ENCODE results near the gene GPC5.

Gene GPC5

DNA sequence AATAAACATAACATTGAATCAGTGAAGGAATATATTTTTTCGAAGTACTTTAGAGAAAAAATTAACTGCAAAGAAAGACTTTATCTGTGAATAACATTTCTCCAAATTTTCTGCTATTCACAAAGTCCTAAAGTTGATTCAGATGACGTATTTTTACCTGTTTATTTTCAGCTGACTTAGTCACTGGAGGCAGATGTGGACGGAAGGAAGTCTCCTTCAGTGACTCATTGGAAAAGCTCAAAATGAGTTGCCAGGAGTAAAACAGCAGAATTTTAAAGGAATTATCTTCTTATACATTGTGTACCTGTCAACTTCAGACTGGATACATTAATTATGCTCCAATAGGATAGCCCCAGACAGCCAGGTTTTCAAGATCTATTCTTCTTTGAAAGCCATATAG is 1148.8 kb downstream of the GPC5 start:
- no peak for ATAC-seq
- no peak overlapping the region for H3K27ac Mint-ChIP-seq
- no peaks in the 10 kb centered on the region for H3K4me1 Mint-ChIP-seq
- H3K36me3 Mint-ChIP-seq, result no peaks in the 10 kb centered on the region
- H3K27me3 Mint-ChIP-seq, result no peaks in the 10 kb centered on the region
- H3K9me3 Mint-ChIP-seq, result no peaks in the 10 kb centered on the region
- H3K4me3 Mint-ChIP-seq, result no peak overlapping the region

DNA sequence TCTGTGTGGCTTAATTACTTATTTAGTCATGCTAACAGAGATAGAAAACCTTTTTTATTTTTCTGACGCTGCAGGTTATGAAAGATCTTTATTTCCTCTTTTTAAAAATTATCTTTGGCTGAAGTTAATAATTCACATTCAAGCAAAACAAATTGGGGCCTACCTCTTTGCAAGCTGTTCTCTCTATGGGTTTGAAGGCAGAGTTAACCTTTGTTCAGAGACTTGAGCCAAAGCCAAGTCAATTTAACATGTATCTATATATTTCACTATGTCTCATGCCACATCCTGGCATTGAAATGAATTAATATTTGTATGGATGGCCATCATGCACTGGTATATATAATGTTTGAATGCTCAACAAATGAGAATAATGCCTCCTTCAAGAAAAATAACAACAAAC is 1150.9 kb downstream of the GPC5 start:
- Mint-ChIP-seq H3K4me3 (no peak overlapping the region), H3K9me3 (no peaks in the 10 kb centered on the region), H3K27ac (no peak overlapping the region), H3K36me3 (no peaks in the 10 kb centered on the region), H3K27me3 (no peaks in the 10 kb centered on the region), H3K4me1 (no peaks in the 10 kb centered on the region)
- no peak for ATAC-seq

DNA sequence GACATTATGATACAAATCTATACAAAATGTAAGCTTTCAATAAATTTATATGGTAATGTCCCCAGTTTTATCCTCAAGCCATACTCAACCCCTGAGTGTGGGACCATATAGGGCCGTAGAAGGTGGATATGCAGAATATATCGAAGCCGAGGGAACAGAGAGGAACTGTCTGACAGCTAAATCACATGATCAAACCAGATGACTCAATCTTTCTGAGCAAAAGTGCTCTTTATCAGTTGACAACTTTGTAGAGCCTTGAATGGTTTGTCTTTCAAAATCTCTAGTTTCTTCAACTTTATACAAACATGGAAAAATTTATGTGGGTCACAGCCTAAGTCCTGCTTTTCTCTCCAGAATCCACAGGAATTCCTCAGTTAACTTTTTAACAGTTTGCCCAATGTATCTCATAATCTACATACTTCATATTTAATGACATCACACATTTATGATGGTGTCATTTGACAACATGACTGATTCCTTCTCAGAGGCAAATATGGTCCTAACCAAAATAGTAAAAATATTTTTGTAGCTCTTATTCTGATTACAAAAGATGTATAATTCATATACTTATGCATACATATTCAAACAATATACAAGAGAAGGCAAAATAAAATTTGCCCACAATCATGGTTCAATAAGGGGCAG is 1155.2 kb downstream of the GPC5 start:
- Mint-ChIP-seq H3K4me1 (no peaks in the 10 kb centered on the region), H3K27ac (no peak overlapping the region), H3K27me3 (no peaks in the 10 kb centered on the region), H3K36me3 (no peaks in the 10 kb centered on the region), H3K4me3 (no peak overlapping the region), H3K9me3 (no peaks in the 10 kb centered on the region)
- ATAC-seq, result no peak

DNA sequence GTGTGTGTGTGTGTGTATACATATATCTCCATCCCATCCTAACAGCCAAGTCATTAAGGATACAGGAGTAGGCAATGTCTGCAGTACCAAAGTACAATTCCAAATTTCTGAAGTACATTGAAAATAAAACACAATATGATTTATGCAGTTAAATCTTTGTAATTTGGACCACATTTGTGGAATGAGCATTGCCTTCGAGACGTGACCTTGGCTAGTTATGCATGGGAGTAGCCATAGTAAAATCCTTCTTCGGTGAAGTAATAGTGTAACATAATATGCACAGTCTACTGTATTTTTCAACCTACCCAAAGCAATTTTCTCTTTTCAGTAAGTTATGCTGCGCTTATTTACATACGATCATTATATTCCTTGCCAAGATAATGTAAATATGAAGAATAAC is 1162.5 kb downstream of the GPC5 start:
- Mint-ChIP-seq H3K4me3 (no peak overlapping the region), H3K27ac (no peak overlapping the region), H3K9me3 (peaks cover 3% of the 10 kb centered on the region), H3K27me3 (no peaks in the 10 kb centered on the region), H3K4me1 (no peaks in the 10 kb centered on the region), H3K36me3 (no peaks in the 10 kb centered on the region)
- no peak for ATAC-seq

DNA sequence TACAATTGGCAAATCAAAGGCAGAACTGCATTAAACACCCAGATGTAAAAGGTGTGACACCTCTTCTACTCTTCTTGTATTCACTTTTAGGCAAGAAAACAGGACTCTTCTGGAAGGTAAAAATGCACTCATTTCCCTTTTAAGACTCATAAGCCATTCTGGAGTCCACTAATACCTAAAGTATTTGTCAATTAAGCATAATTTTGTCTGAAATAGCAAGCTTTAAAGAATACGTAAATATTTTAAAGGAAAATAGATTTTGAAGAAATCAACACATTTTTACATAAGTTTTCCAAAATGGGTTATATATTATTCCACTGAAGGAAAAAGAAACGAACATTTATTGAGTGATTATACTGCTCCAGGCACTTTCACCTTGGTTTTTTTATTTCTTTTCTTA is 1166.5 kb downstream of the GPC5 start:
- H3K4me3 Mint-ChIP-seq, result no peak overlapping the region
- ATAC-seq, result no peak
- no peak overlapping the region for H3K27ac Mint-ChIP-seq
- H3K27me3 Mint-ChIP-seq, result no peaks in the 10 kb centered on the region
- H3K4me1 Mint-ChIP-seq, result no peaks in the 10 kb centered on the region
- H3K9me3 Mint-ChIP-seq, result peaks cover 3% of the 10 kb centered on the region
- no peaks in the 10 kb centered on the region for H3K36me3 Mint-ChIP-seq

DNA sequence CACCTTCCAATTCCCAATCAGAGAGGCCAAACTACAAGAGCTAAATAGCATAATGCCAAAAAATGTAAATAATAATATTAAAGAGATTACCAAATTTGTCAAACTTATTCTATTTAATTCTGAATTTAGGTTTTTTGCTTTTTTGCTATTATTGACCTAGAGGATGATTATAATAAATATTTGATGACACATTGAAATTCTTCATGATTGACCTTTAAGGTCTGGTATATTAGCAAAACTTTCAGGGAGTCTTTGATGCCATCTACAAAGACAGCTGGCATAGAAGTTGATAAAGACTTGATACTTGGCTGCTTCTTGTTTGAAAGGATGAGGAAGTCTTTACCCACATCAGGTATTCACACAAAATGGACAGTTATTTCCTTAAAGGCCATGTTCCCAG is 1168.3 kb downstream of the GPC5 start:
- Mint-ChIP-seq H3K4me3 (no peak overlapping the region), H3K36me3 (no peaks in the 10 kb centered on the region), H3K9me3 (peaks cover 3% of the 10 kb centered on the region), H3K27ac (no peak overlapping the region), H3K27me3 (no peaks in the 10 kb centered on the region), H3K4me1 (no peaks in the 10 kb centered on the region)
- ATAC-seq, result no peak

DNA sequence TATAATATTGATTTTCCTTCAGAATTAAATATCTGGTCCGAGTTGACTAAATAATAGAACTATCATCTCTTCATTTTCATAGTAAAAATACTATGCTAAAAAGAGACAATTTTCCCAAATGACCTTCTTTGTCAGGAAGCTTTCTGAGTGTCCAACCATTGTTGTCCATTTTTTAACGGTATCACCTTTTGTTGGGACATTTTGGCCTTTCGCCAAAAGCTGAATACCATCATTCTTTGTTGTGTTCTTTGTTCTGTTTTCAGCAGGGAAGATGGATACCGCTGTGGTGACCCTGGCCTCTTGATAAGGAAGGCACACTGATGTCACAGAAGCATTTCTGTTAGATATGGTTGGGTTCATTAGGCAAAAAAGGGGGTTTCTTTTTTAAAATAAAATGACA is 1173.8 kb downstream of the GPC5 start:
- Mint-ChIP-seq H3K27ac (no peak overlapping the region), H3K27me3 (no peaks in the 10 kb centered on the region), H3K4me3 (no peak overlapping the region), H3K36me3 (no peaks in the 10 kb centered on the region), H3K4me1 (no peaks in the 10 kb centered on the region), H3K9me3 (peaks cover 5% of the 10 kb centered on the region)
- no peak for ATAC-seq

DNA sequence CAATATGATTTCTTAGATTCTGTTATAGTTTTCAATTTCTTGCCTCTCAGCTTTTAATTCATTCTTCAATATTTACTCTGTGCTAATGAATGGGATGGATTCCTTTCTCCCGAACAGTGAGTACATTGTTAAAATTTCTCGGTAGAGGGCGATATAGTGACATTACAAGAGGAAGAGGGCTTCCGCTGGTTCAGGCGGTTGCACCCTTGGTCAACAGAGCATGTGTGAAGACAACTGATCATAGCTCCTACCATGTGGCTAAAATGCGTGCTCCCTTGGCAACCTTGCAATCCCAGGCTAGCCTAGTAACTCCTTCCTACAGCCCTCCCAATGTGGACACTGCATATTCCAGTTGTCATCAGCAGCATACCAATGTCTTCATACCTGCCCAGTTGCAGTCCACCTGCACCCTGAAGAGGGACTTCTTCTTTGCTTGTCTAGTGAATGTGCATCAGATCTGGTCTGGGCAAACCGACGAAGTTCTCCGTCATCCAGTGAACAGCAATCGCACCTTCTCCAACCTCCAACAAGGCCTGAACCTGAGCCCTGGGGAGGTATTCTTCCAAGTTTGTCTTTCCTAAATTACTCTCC is 1175.1 kb downstream of the GPC5 start:
- peaks cover 5% of the 10 kb centered on the region for H3K9me3 Mint-ChIP-seq
- no peaks in the 10 kb centered on the region for H3K36me3 Mint-ChIP-seq
- no peaks in the 10 kb centered on the region for H3K27me3 Mint-ChIP-seq
- no peak for ATAC-seq
- H3K4me1 Mint-ChIP-seq, result no peaks in the 10 kb centered on the region
- H3K4me3 Mint-ChIP-seq, result no peak overlapping the region
- no peak overlapping the region for H3K27ac Mint-ChIP-seq

DNA sequence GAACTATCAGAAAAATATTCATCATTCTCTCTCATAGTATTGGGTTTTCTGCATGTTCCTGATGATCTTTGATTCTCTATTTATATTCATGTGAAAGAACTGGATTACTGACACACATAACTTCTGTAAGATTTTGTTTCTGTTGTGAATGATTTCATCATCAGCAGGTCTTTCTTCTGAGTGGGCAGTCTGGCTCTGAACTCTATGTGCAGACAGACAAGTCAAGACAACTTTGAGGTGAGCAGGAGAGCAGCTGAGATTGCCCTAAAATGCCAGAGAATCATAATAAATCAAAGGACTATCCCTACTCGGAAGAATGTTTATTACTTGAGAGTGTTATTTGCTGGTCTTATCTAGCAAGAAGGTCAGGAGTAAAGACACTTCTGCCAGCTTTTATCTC is 1176.1 kb downstream of the GPC5 start:
- ATAC-seq, result no peak
- H3K4me3 Mint-ChIP-seq, result no peak overlapping the region
- H3K9me3 Mint-ChIP-seq, result peaks cover 5% of the 10 kb centered on the region

DNA sequence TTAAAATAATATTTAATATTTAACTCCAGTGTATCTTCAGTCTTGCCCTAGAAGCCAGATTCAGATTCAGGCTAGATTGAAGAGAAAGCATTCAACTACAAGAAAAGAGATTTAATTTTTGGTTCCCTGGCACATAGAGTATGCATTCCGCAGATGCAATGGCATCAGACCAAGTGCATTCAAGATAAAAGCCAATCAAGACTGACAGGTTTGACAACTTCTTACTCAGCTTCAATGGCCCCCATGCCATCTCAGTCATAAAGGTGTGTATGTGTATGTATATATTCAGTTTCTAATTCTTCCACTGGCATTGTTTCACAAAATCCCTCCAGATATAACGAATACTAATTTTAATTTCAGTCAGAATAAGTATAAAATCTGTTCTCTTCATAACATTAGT is 1177.4 kb downstream of the GPC5 start:
- Mint-ChIP-seq H3K27me3 (no peaks in the 10 kb centered on the region), H3K4me3 (no peak overlapping the region), H3K27ac (no peak overlapping the region), H3K4me1 (no peaks in the 10 kb centered on the region), H3K36me3 (no peaks in the 10 kb centered on the region), H3K9me3 (peaks cover 11% of the 10 kb centered on the region)
- ATAC-seq, result no peak

More for the DNA sequence above, 1176.1 kb downstream of the GPC5 start:
- Mint-ChIP-seq H3K36me3 (no peaks in the 10 kb centered on the region), H3K27me3 (no peaks in the 10 kb centered on the region), H3K27ac (no peak overlapping the region), H3K4me1 (no peaks in the 10 kb centered on the region)

DNA sequence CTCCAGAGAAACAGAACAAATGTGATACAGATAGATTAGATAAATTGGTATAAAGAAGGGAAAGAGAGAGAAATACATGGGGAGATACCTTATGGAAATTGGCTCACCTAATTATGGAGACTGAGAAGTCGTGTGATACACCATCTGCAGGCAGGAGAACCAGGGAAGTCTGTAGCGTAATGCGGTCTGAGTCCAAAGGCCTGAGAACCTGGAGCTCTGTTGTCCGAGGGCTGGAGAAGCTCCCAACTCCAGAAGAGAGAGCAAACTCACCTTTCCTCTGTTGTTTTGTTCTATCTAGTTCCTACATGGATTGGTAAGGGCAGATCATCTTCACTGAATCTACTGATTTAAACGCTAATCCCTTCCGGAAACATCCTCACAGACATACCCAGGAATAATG is 1179.9 kb downstream of the GPC5 start:
- H3K9me3 Mint-ChIP-seq, result peaks cover 11% of the 10 kb centered on the region
- no peak overlapping the region for H3K4me3 Mint-ChIP-seq
- H3K36me3 Mint-ChIP-seq, result no peaks in the 10 kb centered on the region
- no peak overlapping the region for H3K27ac Mint-ChIP-seq
- no peaks in the 10 kb centered on the region for H3K27me3 Mint-ChIP-seq
- no peaks in the 10 kb centered on the region for H3K4me1 Mint-ChIP-seq
- no peak for ATAC-seq

DNA sequence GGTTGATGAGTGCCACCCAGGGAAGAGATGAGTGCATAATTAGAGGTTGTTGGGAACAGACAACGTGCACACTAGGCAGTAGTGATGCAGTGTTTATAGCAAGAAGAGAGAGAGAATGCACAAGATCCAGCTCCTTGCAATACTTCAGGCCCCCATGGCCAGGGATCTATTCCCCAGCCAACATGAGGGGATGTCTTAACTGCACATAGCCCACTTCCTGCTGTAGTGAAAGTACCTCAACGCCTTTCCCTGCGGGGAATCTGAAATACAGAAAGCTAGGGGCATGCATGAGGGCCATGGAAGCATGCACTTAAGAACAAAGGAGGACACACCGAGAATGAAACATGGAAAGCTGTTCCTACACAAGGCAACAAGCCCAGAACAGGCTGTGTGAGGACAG is 1191.5 kb downstream of the GPC5 start:
- H3K4me1 Mint-ChIP-seq, result no peaks in the 10 kb centered on the region
- no peaks in the 10 kb centered on the region for H3K27me3 Mint-ChIP-seq
- H3K36me3 Mint-ChIP-seq, result no peaks in the 10 kb centered on the region
- ATAC-seq, result no peak
- no peak overlapping the region for H3K4me3 Mint-ChIP-seq
- peaks cover 12% of the 10 kb centered on the region for H3K9me3 Mint-ChIP-seq
- no peak overlapping the region for H3K27ac Mint-ChIP-seq

DNA sequence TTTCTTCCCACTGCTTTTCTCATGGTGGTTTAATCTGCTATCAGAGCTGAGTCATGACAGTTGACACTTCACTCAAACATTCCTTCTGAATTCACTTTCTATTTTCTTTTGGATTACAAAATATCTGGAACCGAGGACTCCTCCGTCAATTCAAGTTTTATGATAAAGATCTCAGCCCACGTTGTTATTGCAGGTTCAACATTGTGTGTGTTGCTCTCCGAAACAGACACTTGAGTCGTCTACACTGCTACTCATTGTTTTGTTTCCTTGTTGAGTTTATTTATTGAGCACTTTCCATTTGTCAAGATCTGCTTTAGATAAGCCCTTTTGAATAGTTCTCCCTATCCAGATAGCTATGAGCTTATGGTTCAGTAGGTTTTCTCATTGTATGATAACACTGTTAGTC is 1192.1 kb downstream of the GPC5 start:
- H3K27ac Mint-ChIP-seq, result no peak overlapping the region
- H3K4me3 Mint-ChIP-seq, result no peak overlapping the region
- H3K27me3 Mint-ChIP-seq, result no peaks in the 10 kb centered on the region
- no peak for ATAC-seq
- no peaks in the 10 kb centered on the region for H3K4me1 Mint-ChIP-seq
- H3K9me3 Mint-ChIP-seq, result peaks cover 12% of the 10 kb centered on the region
- H3K36me3 Mint-ChIP-seq, result no peaks in the 10 kb centered on the region

DNA sequence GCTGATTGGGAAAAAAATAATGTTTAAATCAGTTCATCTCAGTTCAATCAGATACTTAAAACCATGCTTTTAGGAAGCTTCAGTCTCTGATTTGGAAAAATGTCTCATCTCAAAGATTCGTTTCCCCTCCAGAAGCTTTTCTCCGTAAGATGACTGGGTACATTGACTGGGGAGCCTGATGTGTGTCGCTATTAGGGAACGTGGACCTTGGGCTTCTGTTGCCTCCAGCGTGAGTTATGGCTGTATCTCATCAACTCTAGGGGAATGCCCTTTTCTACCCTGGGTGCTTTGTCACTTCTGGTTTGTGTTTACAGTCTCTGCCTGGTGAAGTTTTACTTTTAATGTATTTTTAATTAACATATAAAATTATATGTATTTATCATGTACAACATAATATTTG is 1192.7 kb downstream of the GPC5 start:
- H3K27ac Mint-ChIP-seq, result no peak overlapping the region
- peaks cover 9% of the 10 kb centered on the region for H3K9me3 Mint-ChIP-seq
- no peaks in the 10 kb centered on the region for H3K4me1 Mint-ChIP-seq
- H3K27me3 Mint-ChIP-seq, result no peaks in the 10 kb centered on the region
- ATAC-seq, result no peak
- no peak overlapping the region for H3K4me3 Mint-ChIP-seq
- H3K36me3 Mint-ChIP-seq, result no peaks in the 10 kb centered on the region

DNA sequence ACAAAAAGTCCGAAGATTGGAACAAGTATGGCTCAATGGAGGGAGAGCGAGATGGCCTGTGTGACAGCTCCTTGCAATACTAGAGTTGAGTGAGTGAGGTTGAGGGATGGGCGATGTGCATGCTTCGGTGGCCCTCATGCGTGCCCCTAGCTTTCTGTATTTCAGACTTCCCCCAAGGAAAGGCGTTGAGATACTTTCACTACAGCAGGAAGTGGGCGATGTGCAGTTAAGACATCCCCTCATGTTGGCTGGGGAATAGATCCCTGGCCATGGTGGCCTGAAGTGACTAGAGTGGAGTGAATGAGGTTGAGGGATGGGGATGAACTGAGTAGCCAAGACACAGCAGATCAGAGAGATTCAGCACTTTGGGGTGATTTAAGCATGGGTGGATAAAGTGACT is 1194.3 kb downstream of the GPC5 start:
- H3K27me3 Mint-ChIP-seq, result no peaks in the 10 kb centered on the region
- peaks cover 9% of the 10 kb centered on the region for H3K9me3 Mint-ChIP-seq
- ATAC-seq, result no peak
- no peak overlapping the region for H3K4me3 Mint-ChIP-seq
- no peak overlapping the region for H3K27ac Mint-ChIP-seq
- H3K36me3 Mint-ChIP-seq, result no peaks in the 10 kb centered on the region
- H3K4me1 Mint-ChIP-seq, result no peaks in the 10 kb centered on the region

DNA sequence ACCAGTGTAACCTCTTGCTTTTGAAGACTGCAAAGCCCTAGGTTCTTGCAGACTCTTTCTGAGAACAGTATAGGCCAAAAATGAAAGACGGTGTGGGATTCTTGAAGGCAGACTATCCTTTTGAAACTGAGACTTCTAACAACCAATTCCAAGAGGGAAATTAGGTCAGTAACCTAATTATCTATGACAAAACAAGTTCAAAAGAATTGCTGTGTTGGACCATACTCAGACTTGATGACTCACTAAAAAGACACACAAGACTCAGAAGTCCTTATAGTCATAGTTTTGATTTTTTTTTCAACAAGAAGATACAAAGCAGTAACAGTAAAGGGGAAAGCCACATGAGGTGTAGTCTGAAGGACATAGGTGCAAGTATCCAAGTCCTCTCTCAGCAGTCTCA is 1204.1 kb downstream of the GPC5 start:
- Mint-ChIP-seq H3K27me3 (no peaks in the 10 kb centered on the region), H3K9me3 (peaks cover 8% of the 10 kb centered on the region), H3K27ac (no peak overlapping the region), H3K4me3 (no peak overlapping the region), H3K36me3 (no peaks in the 10 kb centered on the region), H3K4me1 (no peaks in the 10 kb centered on the region)
- ATAC-seq, result no peak

DNA sequence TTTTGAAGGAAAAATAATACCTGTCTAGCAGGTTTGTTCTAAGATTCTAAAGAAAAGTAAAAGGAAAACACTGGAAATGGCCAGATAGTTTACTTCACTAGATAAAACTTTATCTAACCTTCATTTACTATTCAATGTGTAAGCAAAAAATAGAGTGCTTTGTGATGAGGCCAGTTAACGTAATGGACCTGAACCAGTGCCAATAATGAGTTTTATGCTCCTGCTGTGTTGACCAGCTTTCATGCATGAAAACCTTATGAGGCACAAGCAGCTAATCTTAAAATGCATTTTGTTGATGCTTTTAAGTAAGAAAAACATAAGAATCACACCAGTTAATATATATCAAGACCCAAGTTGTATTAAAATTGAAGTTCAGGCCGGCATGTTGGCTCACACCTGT is 1211.0 kb downstream of the GPC5 start:
- H3K4me1 Mint-ChIP-seq, result no peaks in the 10 kb centered on the region
- H3K27ac Mint-ChIP-seq, result no peak overlapping the region
- H3K27me3 Mint-ChIP-seq, result no peaks in the 10 kb centered on the region
- ATAC-seq, result no peak
- no peaks in the 10 kb centered on the region for H3K9me3 Mint-ChIP-seq
- H3K36me3 Mint-ChIP-seq, result no peaks in the 10 kb centered on the region
- H3K4me3 Mint-ChIP-seq, result no peak overlapping the region
